ENCODE measurements around the gene ZNF324. TPM values are rescaled to one million over a fixed set of nuclear protein-coding genes. Genes with fewer than 3 reads are reported as not detected.

The ZNF324 gene
- total and polyA plus RNA-seq, 9 of the 15 experiments (the other 6 are each of a cell fraction or from before 2014, with no cell fraction given): 0.92 to 16.4 (median 5.3) TPM

DNA sequence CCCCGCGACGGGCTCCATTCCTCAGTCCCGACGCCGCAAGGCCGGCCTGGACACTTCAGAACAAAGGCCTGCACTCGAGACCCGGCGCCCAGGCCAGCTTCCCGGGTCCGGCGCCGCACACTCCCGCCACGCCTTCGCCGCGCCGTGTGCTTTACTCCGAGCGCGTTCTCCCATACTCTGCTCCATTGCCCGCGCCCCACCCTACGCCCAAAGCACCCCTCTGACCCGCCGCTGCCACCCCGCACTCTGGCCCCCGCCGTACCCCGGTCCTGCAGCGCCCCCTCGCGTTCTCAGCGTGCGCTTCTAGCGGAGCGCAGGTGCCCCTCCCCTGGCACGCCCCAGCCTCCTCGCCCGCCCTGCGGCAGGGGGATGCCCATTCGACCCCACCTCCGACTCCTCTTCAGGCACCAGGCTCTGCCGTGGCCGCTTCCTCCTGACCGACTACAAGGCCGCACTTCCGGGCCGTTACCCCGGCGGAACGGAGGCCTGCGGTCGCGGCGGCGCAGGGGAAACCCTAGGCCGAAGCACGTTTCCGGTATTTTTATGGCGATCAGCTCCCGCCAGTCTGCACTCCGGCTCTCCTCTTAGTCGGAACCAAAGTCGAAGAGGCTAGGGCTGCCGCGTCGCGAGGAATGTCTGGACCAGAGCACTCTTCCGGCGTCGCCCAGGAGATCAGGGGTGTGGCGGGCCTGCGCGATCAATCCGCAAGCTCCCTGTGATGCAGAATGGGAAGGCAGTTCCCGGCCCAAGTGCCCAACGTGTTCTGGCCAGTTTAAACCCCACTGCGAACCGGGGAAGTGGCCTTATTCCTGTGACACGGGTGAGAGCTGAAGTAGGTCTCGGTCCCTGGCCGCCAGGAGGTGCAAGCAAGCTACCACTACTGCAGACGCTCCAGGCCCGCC, 52.7 kb downstream of the ZNF324 start, which contains the start of gene ZBTB45 (continued):
- TF ChIP-seq CUX1 (CRISPR knock-in tag; IDR thresholded peaks at IDR 0.05) (no peak), ELF1 (tag; IDR thresholded peaks at IDR 0.05) (peak; percentile 95), PHTF2 (CRISPR knock-in tag; IDR thresholded peaks at IDR 0.05) (no peak), CSDE1 (IDR thresholded peaks at IDR 0.05) (peak in 1 of 2 experiments; percentile 49; a peak in 1 of 4 replicates), GATAD2B (IDR thresholded peaks at IDR 0.05; ENCODE audit: borderline replicate concordance) (peak; percentile 77), ZNF830 (CRISPR knock-in tag; IDR thresholded peaks at IDR 0.05) (no peak), ZBTB9 (CRISPR knock-in tag; IDR thresholded peaks at IDR 0.05) (peak; percentile 34; the same call in 1 of the 2 replicates), ATF6 (CRISPR knock-in tag; IDR thresholded peaks at IDR 0.05) (peak; percentile 95), KDM2B (CRISPR knock-in tag; IDR thresholded peaks at IDR 0.05) (0 out of 2 replicates have a peak, but pooled peaks have one; percentile 19), DACH1 (IDR thresholded peaks at IDR 0.05; ENCODE audit: partially characterized antibody) (no peak), CCAR2 (IDR thresholded peaks at IDR 0.05; ENCODE audit: low read depth, low read length) (no peak), ZNF764 (CRISPR knock-in tag; IDR thresholded peaks at IDR 0.05; ENCODE audit: low read depth) (peak; percentile 22; the same call in 1 of the 2 replicates), BRCA1 (IDR thresholded peaks at IDR 0.05) (no peak), BRCA1 (CRISPR knock-in tag; IDR thresholded peaks at IDR 0.05) (no peak), HDAC1 (IDR thresholded peaks at IDR 0.05) (peak; percentile 66 to 82; a peak in 3 of 4 replicates)
- TF ChIP-seq, protein P1, sequence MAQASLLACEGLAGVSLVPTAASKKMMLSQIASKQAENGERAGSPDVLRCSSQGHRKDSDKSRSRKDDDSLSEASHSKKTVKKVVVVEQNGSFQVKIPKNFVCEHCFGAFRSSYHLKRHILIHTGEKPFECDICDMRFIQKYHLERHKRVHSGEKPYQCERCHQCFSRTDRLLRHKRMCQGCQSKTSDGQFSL (CRISPR knock-in tag; IDR thresholded peaks at IDR 0.05): peak; percentile 88
- TF ChIP-seq, protein P1 (tag; IDR thresholded peaks at IDR 0.05): 0 out of 4 replicates have a peak, but pooled peaks of 1 of the 2 experiments have one; percentile 39

All from K562 (cell line).